Kidney capillary endothelial cell (primary cell): ENCODE data around the gene RPL22.

Source experiments
- DNase-seq: peaks from one replicate; pipeline ENCODE4 v3.0.0-alpha.2; 2018; ENCODE audit warnings: low spot score

Gene RPL22

GRCh38 chr1:6199298-6200187, at the start of gene RPL22:
RPL22 (minus strand) TSS chr1:6199595; CDS start chr1:6199573, 22 bp downstream.
- peak; percentile 99 for DNase-seq

GRCh38 chr1:6248161-6248776, 48.9 kb upstream of the RPL22 start:
- no peak for DNase-seq

GRCh38 chr1:6247651-6248050, 48.3 kb upstream of the RPL22 start:
- no peak for DNase-seq

- no peak for DNase-seq
Observed at GRCh38 chr1:6246497-6247467, 47.4 kb upstream of the RPL22 start.

GRCh38 chr1:6245869-6246496, 46.6 kb upstream of the RPL22 start:
- DNase-seq: no peak

- DNase-seq: peak; percentile 79
Observed at GRCh38 chr1:6245086-6245868, 45.9 kb upstream of the RPL22 start.

- DNase-seq: no peak
Observed at GRCh38 chr1:6244401-6245049, 45.1 kb upstream of the RPL22 start.

GRCh38 chr1:6243993-6244392, 44.6 kb upstream of the RPL22 start, which contains the start of gene HES3:
HES3 (plus strand) TSS chr1:6244179; CDS start chr1:6244366, 187 bp downstream.
- no peak for DNase-seq

GRCh38 chr1:6243053-6243834, 43.8 kb upstream of the RPL22 start:
- no peak for DNase-seq

GRCh38 chr1:6241887-6242740, 42.7 kb upstream of the RPL22 start:
- no peak for DNase-seq

- no peak for DNase-seq
Observed at GRCh38 chr1:6241107-6241886, 41.9 kb upstream of the RPL22 start.

GRCh38 chr1:6239950-6240768, 40.8 kb upstream of the RPL22 start:
- DNase-seq: no peak

GRCh38 chr1:6239213-6239752, 39.9 kb upstream of the RPL22 start:
- no peak for DNase-seq

- DNase-seq: no peak
Observed at GRCh38 chr1:6237093-6237492, 37.7 kb upstream of the RPL22 start.

- no peak for DNase-seq
Observed at GRCh38 chr1:6235296-6235677, 35.9 kb upstream of the RPL22 start.

GRCh38 chr1:6234502-6235295, 35.3 kb upstream of the RPL22 start:
- DNase-seq: no peak
